HepG2 (cell line): ENCODE data around the gene ADAM10. TPM values are rescaled to one million over a fixed set of nuclear protein-coding genes. Genes with fewer than 3 reads are reported as not detected.

Experiments used
- ATAC-seq: fragments of 200-7000 bp; cut with Tn5 transposase; 3 replicates; pipeline ENCODE4 v1.9.1; 2020; ENCODE audit warnings: mild to moderate bottlenecking, moderate library complexity
- BruUV-seq: library from RNA; stranded (reverse); fragments of 400-500 nt; replicated peaks from 2 replicates; lab custom pipeline; 2021; lab: Mats Ljungman, UMichigan
- CTCF ChIA-PET: fragments of 300-600 bp; formaldehyde crosslinking; extraction: SDS; loops from one replicate; lab custom pipeline; 2021; ENCODE audit warnings: low total read pairs, inconsistent platforms, low intra/inter-chr PET ratio; lab: Yijun Ruan, JAX
- POLR2A ChIA-PET: fragments of 350-600 bp; sonication (Branson Sonifier 250); formaldehyde crosslinking; loops from one replicate; lab custom pipeline; 2020; ENCODE audit warnings: antibody characterized with exemption, inconsistent platforms; lab: Yijun Ruan, JAX
- DNase-seq: peaks from one replicate; pipeline ENCODE4 v3.0.0-alpha.2; 2015; ENCODE audit warnings: low spot score
- FAIRE-seq: peaks from 3 replicates; lab custom pipeline; 2011; peaks lifted over from hg19 to GRCh38; lab: Jason Lieb, UNC
- H2AFZ ChIP-seq: one replicate; pipeline ENCODE4 v1.6.1; 2011; ENCODE audit warnings: low read length, inconsistent platforms
- H3K27ac ChIP-seq: fragments of 300-600 bp; 3 replicates; pipeline ENCODE4 v1.8.0; 2011; ENCODE audit warnings: mixed run types, mild to moderate bottlenecking, mixed read lengths, low read length, inconsistent platforms; ENCODE audit not compliant: insufficient read depth; ENCODE audit errors: extremely low read length
- H3K27me3 ChIP-seq, 2 experiments: fragments of 200-600 bp in 1 of 2; 2 replicates in 1 of 2; 3 replicates in 1 of 2; pipeline versions ENCODE4 v1.6.0 to v1.8.0; 2011; ENCODE audit warnings: low read length in 2 of 2, mild to moderate bottlenecking in 2 of 2, moderate library complexity in 2 of 2, inconsistent platforms in 1 of 2; ENCODE audit not compliant: insufficient read depth in 2 of 2, control insufficient read depth in 1 of 2
- H3K36me3 ChIP-seq, 2 experiments: fragments of 200-600 bp in 1 of 2; replicated peaks in 1 of 2; 2 replicates in 1 of 2; 3 replicates in 1 of 2; pipeline versions ENCODE4 v1.5.1 to v1.8.0; 2011; ENCODE audit warnings: low read length in 2 of 2, inconsistent platforms in 1 of 2; ENCODE audit not compliant: insufficient read depth in 2 of 2, control insufficient read depth in 1 of 2
- H3K4me1 ChIP-seq: 2 replicates; pipeline ENCODE4 v1.5.1; 2012; ENCODE audit warnings: low read length, inconsistent platforms; ENCODE audit not compliant: insufficient read depth
- H3K4me2 ChIP-seq: 2 replicates; pipeline ENCODE4 v1.6.0; 2011; ENCODE audit warnings: low read depth, low read length, inconsistent platforms
- H3K4me3 ChIP-seq, 3 experiments: fragments of 200-600 bp in 1 of 3; sonication (generic), shearing (Covaris generic) in 1 of 3; replicated peaks in 1 of 3; 2 replicates each; pipeline ENCODE4 v1.5.1; 2011 to 2016; ENCODE audit warnings: low read length in 3 of 3, inconsistent platforms in 2 of 3, low read depth in 2 of 3, mild to moderate bottlenecking in 2 of 3, control low read depth in 1 of 3, mixed read lengths in 1 of 3; ENCODE audit not compliant: insufficient read depth in 1 of 3
- H3K79me2 ChIP-seq: one replicate; pipeline ENCODE4 v1.6.1; 2011; ENCODE audit warnings: low read length, inconsistent platforms; ENCODE audit not compliant: insufficient read depth
- H3K9ac ChIP-seq: 2 replicates; pipeline ENCODE4 v1.6.0; 2011; ENCODE audit warnings: mild to moderate bottlenecking, low read depth, low read length, inconsistent platforms; ENCODE audit not compliant: insufficient read depth
- H3K9me3 ChIP-seq: 2 replicates; pipeline ENCODE4 v1.5.1; 2012; ENCODE audit warnings: mild to moderate bottlenecking, low read length
- H4K20me1 ChIP-seq: 2 replicates; pipeline ENCODE4 v1.6.0; 2011; ENCODE audit warnings: inconsistent platforms, mild to moderate bottlenecking, low read length, moderate library complexity; ENCODE audit not compliant: insufficient read depth
- KLF15 ChIP-seq: sonication (generic); formaldehyde crosslinking; IDR thresholded peaks from 2 replicates; pipeline ENCODE4 v1.8.1; 2023; ENCODE audit warnings: borderline replicate concordance, mild to moderate bottlenecking, inconsistent platforms, missing genetic modification reagents, mixed read lengths
- KMT2A ChIP-seq: sonication (generic); formaldehyde crosslinking; IDR thresholded peaks from 2 replicates; pipeline ENCODE4 v1.4.0; 2020; ENCODE audit warnings: missing genetic modification reagents
- NR2F6 ChIP-seq, 2 experiments: IDR thresholded peaks; 2 replicates each; pipeline ENCODE4 v1.6.1; 2016; ENCODE audit warnings: antibody characterized with exemption in 1 of 2, mild to moderate bottlenecking in 1 of 2
- POLR2A ChIP-seq, 2 experiments: IDR thresholded peaks; 2 replicates each; pipeline ENCODE4 v1.6.1; 2011; ENCODE audit warnings: low read depth in 2 of 2, low read length in 2 of 2, mild to moderate bottlenecking in 1 of 2, moderate library complexity in 1 of 2; ENCODE audit not compliant: insufficient read depth in 1 of 2
- SMC3 ChIP-seq: IDR thresholded peaks from 2 replicates; pipeline ENCODE4 v1.6.1; 2011; ENCODE audit warnings: low read length, improper control_type of control experiment
- TGIF2 ChIP-seq: IDR thresholded peaks from 2 replicates; pipeline ENCODE4 v1.6.1; 2016; ENCODE audit warnings: control low read depth, missing compliant biosample characterization
- ZEB1 ChIP-seq: IDR thresholded peaks from 2 replicates; pipeline ENCODE4 v1.6.1; 2012; ENCODE audit warnings: mild to moderate bottlenecking, low read depth, inconsistent platforms; ENCODE audit not compliant: insufficient replicate concordance
- ZNF251 ChIP-seq: sonication (generic); formaldehyde crosslinking; IDR thresholded peaks from 2 replicates; pipeline ENCODE4 v1.9.0; 2021; ENCODE audit warnings: mild to moderate bottlenecking, missing genetic modification reagents
- ZNF343 ChIP-seq: sonication (generic); formaldehyde crosslinking; IDR thresholded peaks from 2 replicates; pipeline ENCODE4 v1.4.0; 2020; ENCODE audit warnings: mild to moderate bottlenecking, missing genetic modification reagents
- ZNF720 ChIP-seq: sonication (generic); formaldehyde crosslinking; IDR thresholded peaks from 2 replicates; pipeline ENCODE4 v1.4.0; 2020; ENCODE audit warnings: missing genetic modification reagents
- WGBS: methylation state at CpG from one replicate; pipeline ENCODE4 v1.1.6; 2017; ENCODE audit warnings: low lambda C conversion rate; 5-methylcytosine and 5-hydroxymethylcytosine counted together
- in situ Hi-C: cut with HindIII; loops from 2 replicates; pipeline ENCODE4 v1.10.0; 2017; ENCODE audit warnings: low pct_unique_long_range_greater_than_20kb; ENCODE audit not compliant: extremely low pct_ligation_motif_present
- intact Hi-C: fragments of 100-400 bp; cut with micrococcal nuclease; formaldehyde crosslinking; loops from one replicate; pipeline ENCODE4 v1.10.0; 2022; ENCODE audit not compliant: unreplicated experiment
- polyA plus RNA-seq, 8 experiments: library from polyadenylated mRNA; depleted of rRNA in 3 of 8; stranded (reverse) in 7 of 8; unstranded in 1 of 8; fragments of >200 nt; fragmentation: Illumina TruSeq in 4 of 8; extraction: Trizol in 4 of 8; gene quantifications; 2 replicates each; pipeline versions ENCODE4 v1.2.1 to v1.2.3, GENCODE V29; 2011 to 2016; ENCODE audit warnings: low read depth in 4 of 8, missing spikeins in 1 of 8, mixed read lengths in 1 of 8; ENCODE audit not compliant: insufficient read depth in 1 of 8
- total RNA-seq, 5 experiments: library from RNA; depleted of rRNA; stranded (reverse); fragments of >200 nt; fragmentation: Illumina TruSeq; extraction: Trizol; gene quantifications; 2 replicates each; pipeline ENCODE4 v1.2.3, GENCODE V29; 2016; ENCODE audit warnings: low read depth in 1 of 5
- TF ChIP-seq, protein P1 (sequence below): IDR thresholded peaks from 2 replicates; pipeline ENCODE4 v1.6.1; 2016; ENCODE audit warnings: low read depth
- TF ChIP-seq, protein P2 (sequence below): sonication (generic); formaldehyde crosslinking; IDR thresholded peaks from 2 replicates; pipeline ENCODE4 v1.5.0; 2020; ENCODE audit warnings: mild to moderate bottlenecking, missing genetic modification reagents
- TF ChIP-seq, protein P3 (sequence below): sonication (generic); formaldehyde crosslinking; IDR thresholded peaks from 2 replicates; pipeline ENCODE4 v1.4.0; 2020; ENCODE audit warnings: missing genetic modification reagents, borderline replicate concordance
- TF ChIP-seq, protein P4 (sequence below): sonication (generic); formaldehyde crosslinking; IDR thresholded peaks from 2 replicates; pipeline ENCODE4 v1.8.1; 2023; ENCODE audit warnings: missing genetic modification reagents, mild to moderate bottlenecking, borderline replicate concordance
- TF ChIP-seq, protein P5 (sequence below): sonication (generic); formaldehyde crosslinking; IDR thresholded peaks from 2 replicates; pipeline ENCODE4 v1.5.1; 2020; ENCODE audit warnings: missing genetic modification reagents, mild to moderate bottlenecking, borderline replicate concordance
- TF ChIP-seq, protein P6 (sequence below): sonication (generic); formaldehyde crosslinking; IDR thresholded peaks from 2 replicates; pipeline ENCODE4 v1.4.0; 2020; ENCODE audit warnings: mild to moderate bottlenecking, missing genetic modification reagents

The ADAM10 gene
- total and polyA plus RNA-seq, 2 of the 13 experiments (the other 11 are each of a cell fraction or from before 2014, with no cell fraction given), result 92.7 to 125 TPM

DNA sequence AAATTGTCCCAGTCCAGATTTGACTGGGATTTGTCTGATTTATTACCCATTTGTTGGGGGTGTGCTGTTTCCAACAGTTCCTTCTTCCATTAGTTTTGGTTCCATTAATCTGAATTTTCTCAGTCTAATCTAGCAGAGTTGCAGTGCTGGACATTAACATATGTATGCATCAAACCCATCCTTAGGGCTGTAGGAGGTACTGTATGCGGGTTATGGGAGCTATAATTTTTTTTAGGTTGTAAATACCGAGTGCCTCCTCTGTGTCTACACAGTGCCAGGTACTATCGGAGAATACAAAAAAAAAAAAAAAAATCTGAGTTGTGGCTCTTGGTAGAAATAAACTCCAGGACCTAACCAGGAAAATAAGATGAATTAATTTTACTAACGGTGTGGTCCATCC, 183.9 kb downstream of the ADAM10 start:
- Histone ChIP-seq H3K9ac (no peak overlapping the region), H3K36me3 (no peaks in the 10 kb centered on the region; a peak in 1 of 5 replicates), H3K4me3 (no peak overlapping the region), H4K20me1 (no peaks in the 10 kb centered on the region), H3K4me1 (peaks cover 24% of the 10 kb centered on the region), H3K79me2 (no peaks in the 10 kb centered on the region), H3K9me3 (no peaks in the 10 kb centered on the region), H3K27ac (no peak overlapping the region), H2AFZ (no peak overlapping the region), H3K27me3 (no peaks in the 10 kb centered on the region), H3K4me2 (no peak overlapping the region)
- intact Hi-C loops (no loop called here), in situ Hi-C loops (no loop called here)
- no TSS peak for BruUV-seq
- CTCF ChIA-PET, result no interaction called here
- DNase-seq (no peak), FAIRE-seq (no peak), ATAC-seq (no peak; the same call in 2 of the 3 replicates)
- 62% methylated on average over 4 of the region's 4 CpGs for WGBS
- POLR2A ChIA-PET, result no interaction called here
- TF ChIP-seq, protein P1, sequence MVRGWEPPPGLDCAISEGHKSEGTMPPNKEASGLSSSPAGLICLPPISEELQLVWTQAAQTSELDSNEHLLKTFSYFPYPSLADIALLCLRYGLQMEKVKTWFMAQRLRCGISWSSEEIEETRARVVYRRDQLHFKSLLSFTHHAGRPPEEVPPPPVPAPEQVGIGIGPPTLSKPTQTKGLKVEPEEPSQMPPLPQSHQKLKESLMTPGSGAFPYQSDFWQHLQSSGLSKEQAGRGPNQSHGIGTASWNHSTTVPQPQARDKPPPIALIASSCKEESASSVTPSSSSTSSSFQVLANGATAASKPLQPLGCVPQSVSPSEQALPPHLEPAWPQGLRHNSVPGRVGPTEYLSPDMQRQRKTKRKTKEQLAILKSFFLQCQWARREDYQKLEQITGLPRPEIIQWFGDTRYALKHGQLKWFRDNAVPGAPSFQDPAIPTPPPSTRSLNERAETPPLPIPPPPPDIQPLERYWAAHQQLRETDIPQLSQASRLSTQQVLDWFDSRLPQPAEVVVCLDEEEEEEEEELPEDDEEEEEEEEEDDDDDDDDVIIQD (CRISPR knock-in tag), result no peak
- no peak for TF ChIP-seq NR2F6 (IDR thresholded peaks at IDR 0.05)
- no peak for TF ChIP-seq NR2F6 (CRISPR knock-in tag; IDR thresholded peaks at IDR 0.05)
- TF ChIP-seq KMT2A (CRISPR knock-in tag), result no peak
- TF ChIP-seq, protein P2, sequence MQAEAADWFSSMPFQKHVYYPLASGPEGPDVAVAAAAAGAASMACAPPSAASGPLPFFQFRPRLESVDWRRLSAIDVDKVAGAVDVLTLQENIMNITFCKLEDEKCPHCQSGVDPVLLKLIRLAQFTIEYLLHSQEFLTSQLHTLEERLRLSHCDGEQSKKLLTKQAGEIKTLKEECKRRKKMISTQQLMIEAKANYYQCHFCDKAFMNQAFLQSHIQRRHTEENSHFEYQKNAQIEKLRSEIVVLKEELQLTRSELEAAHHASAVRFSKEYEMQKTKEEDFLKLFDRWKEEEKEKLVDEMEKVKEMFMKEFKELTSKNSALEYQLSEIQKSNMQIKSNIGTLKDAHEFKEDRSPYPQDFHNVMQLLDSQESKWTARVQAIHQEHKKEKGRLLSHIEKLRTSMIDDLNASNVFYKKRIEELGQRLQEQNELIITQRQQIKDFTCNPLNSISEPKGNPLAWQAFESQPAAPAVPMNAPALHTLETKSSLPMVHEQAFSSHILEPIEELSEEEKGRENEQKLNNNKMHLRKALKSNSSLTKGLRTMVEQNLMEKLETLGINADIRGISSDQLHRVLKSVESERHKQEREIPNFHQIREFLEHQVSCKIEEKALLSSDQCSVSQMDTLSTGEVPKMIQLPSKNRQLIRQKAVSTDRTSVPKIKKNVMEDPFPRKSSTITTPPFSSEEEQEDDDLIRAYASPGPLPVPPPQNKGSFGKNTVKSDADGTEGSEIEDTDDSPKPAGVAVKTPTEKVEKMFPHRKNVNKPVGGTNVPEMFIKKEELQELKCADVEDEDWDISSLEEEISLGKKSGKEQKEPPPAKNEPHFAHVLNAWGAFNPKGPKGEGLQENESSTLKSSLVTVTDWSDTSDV (CRISPR knock-in tag), result no peak
- TF ChIP-seq, protein P3, sequence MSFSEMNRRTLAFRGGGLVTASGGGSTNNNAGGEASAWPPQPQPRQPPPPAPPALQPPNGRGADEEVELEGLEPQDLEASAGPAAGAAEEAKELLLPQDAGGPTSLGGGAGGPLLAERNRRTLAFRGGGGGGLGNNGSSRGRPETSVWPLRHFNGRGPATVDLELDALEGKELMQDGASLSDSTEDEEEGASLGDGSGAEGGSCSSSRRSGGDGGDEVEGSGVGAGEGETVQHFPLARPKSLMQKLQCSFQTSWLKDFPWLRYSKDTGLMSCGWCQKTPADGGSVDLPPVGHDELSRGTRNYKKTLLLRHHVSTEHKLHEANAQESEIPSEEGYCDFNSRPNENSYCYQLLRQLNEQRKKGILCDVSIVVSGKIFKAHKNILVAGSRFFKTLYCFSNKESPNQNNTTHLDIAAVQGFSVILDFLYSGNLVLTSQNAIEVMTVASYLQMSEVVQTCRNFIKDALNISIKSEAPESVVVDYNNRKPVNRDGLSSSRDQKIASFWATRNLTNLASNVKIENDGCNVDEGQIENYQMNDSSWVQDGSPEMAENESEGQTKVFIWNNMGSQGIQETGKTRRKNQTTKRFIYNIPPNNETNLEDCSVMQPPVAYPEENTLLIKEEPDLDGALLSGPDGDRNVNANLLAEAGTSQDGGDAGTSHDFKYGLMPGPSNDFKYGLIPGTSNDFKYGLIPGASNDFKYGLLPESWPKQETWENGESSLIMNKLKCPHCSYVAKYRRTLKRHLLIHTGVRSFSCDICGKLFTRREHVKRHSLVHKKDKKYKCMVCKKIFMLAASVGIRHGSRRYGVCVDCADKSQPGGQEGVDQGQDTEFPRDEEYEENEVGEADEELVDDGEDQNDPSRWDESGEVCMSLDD, result no peak
- TF ChIP-seq SMC3, result no peak
- TF ChIP-seq KLF15 (CRISPR knock-in tag), result no peak
- TF ChIP-seq ZEB1, result no peak
- TF ChIP-seq, protein P4, sequence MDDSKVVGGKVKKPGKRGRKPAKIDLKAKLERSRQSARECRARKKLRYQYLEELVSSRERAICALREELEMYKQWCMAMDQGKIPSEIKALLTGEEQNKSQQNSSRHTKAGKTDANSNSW, result no peak
- no peak for TF ChIP-seq TGIF2 (CRISPR knock-in tag)
- TF ChIP-seq ZNF720 (CRISPR knock-in tag), result no peak
- TF ChIP-seq, protein P5, sequence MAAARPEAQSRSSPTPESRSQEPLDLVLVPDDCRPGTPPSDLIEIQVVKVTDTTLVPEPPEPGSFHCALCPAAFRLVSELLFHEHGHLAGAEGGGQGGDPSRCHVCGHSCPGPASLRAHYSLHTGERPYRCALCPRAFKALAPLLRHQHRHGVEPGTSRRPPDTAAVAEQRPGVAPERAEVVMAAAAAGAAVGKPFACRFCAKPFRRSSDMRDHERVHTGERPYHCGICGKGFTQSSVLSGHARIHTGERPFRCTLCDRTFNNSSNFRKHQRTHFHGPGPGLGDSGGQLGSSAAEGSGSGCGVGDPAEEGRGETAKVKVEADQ, result no peak
- TF ChIP-seq, protein P6, sequence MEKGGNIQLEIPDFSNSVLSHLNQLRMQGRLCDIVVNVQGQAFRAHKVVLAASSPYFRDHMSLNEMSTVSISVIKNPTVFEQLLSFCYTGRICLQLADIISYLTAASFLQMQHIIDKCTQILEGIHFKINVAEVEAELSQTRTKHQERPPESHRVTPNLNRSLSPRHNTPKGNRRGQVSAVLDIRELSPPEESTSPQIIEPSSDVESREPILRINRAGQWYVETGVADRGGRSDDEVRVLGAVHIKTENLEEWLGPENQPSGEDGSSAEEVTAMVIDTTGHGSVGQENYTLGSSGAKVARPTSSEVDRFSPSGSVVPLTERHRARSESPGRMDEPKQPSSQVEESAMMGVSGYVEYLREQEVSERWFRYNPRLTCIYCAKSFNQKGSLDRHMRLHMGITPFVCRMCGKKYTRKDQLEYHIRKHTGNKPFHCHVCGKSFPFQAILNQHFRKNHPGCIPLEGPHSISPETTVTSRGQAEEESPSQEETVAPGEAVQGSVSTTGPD, result no peak
- TF ChIP-seq POLR2A (IDR thresholded peaks at IDR 0.05; ENCODE audit: insufficient read depth in 1 of 2, low read depth in 2 of 2, low read length in 2 of 2), result no peak
- TF ChIP-seq ZNF251, result no peak
- TF ChIP-seq ZNF343 (CRISPR knock-in tag), result no peak
